ENCODE measurements around the gene DIDO1. TPM values are rescaled to one million over a fixed set of nuclear protein-coding genes. Genes with fewer than 3 reads are reported as not detected.
"Not testable (repeated sequence)": the region's sequence is repeated elsewhere in the genome, so short reads cannot be mapped to it uniquely, and the experiment has no call there.

The DIDO1 gene
- polyA plus RNA-seq, 2 of the 4 experiments (the other 2 are of a cell fraction): 12.6 to 14.8 TPM

DNA sequence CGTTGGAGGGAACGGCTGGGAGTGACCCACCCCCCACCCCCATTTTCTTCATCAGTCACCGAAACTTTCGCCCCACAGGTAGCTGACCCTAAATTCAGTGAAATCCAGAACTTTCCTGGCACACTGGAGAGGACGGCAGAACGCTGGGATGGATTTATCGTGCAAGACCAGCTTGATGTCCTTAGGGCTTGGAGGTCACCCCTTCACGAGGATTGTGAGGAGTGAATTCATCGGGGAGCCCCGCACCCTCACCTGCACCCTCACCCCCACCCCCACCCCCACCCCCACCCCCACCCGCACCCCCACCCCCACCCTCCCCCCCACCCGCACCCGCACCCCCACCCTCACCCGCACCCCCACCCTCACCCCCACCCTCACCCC lies 51.4 kb downstream of the DIDO1 start:
- DNase-seq (ENCODE audit: low read depth in 1 of 2, low spot score in 1 of 2) (no peak), FAIRE-seq (no peak), ATAC-seq (no peak)
- Histone ChIP-seq H3K4me1 (peaks cover 15% of the 10 kb centered on the region), H3K9me3 (no peaks in the 10 kb centered on the region; the same call in 2 of the 3 replicates), H3K4me2 (peak overlapping the region; percentile 97), H3K27ac (peak overlapping the region; percentile 84 to 87), H3K4me3 (peak overlapping the region; percentile 35; the same call in 1 of the 3 replicates)
- ChIA-PET CTCF (interaction anchor here (0.5 to 8.1 kb wide), 21 partner anchors 11 to 179 kb away, joined by 3 to 121 read pairs (median 6); partner anchors contain the start of gene TCFL5), POLR2A (interaction anchor here (0.6 to 2.1 kb wide), 8 partner anchors 12 to 385 kb away, joined by 3 to 12 read pairs (median 4); partner anchors contain the start of genes GID8 and TCFL5)
- TF ChIP-seq, protein P1, sequence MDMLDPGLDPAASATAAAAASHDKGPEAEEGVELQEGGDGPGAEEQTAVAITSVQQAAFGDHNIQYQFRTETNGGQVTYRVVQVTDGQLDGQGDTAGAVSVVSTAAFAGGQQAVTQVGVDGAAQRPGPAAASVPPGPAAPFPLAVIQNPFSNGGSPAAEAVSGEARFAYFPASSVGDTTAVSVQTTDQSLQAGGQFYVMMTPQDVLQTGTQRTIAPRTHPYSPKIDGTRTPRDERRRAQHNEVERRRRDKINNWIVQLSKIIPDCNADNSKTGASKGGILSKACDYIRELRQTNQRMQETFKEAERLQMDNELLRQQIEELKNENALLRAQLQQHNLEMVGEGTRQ (IDR thresholded peaks at IDR 0.05): no peak
- WGBS (ENCODE audit: missing lambda C conversion rate): 5% methylated on average over 9 of the region's 14 CpGs

DNA sequence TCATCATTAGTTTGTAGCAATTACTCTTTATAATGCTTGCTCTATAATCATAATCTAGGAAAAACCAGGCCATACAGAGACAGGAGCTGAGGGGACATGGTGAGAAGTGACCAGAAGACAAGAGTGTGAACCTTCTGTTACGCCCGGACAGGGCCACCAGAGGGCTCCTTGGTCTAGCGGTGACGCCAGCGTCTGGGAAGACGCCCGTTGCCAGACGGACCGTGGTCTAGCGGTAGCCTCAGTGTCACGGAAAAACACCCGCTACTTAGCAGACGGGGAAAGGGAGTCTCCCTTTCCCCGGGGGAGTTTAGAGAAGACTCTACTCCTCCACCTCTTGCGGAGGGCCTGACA lies 52.6 kb downstream of the DIDO1 start:
- POLR2A ChIA-PET: not testable (repeated sequence)

DNA sequence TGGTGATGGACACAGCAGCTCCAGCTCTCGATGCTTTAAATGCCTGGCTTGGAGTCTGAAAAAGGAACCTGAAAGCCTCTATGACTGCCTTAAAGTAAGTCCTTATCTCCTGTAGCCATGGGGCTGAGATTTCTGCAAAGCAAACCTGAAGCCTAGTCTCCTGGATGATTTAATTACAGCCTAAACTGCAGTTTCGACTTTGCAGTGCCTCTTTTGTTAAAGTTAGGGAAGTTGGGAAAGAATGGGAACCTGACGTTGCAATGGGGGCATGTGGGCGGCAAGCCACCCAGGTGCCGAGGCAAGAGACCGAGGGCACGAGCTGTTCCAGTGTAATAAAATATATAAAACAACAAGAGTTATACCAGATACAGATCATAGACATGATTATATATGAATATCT lies 53.0 kb downstream of the DIDO1 start:
- H3K4me3 ChIP-seq: no peak overlapping the region
- ChIA-PET CTCF (interaction anchor here (0.9 to 8.1 kb wide), 14 partner anchors 10 to 138 kb away, joined by 3 to 121 read pairs (median 4); partner anchors contain the start of gene TCFL5), POLR2A (no interaction called here)
- FAIRE-seq (no peak), DNase-seq (ENCODE audit: low read depth in 1 of 2, low spot score in 1 of 2) (no peak), ATAC-seq (no peak)
- H3K27ac ChIP-seq: no peak overlapping the region
- peaks cover 15% of the 10 kb centered on the region for H3K4me1 ChIP-seq
- TF ChIP-seq MYC (IDR thresholded peaks at IDR 0.05; ENCODE audit: borderline replicate concordance, low read length) (no peak), FOSB (CRISPR knock-in tag; IDR thresholded peaks at IDR 0.05) (0 out of 2 replicates have a peak, but pooled peaks have one; percentile 54), ZC3H11A (IDR thresholded peaks at IDR 0.05) (no peak), RNF2 (IDR thresholded peaks at IDR 0.05; ENCODE audit: borderline replicate concordance, low read depth) (no peak), TFCP2L1 (CRISPR knock-in tag; IDR thresholded peaks at IDR 0.05) (no peak), NFE2L2 (conservative IDR thresholded peaks at IDR 0.05; ENCODE audit: low read length) (no peak), MAFK (IDR thresholded peaks at IDR 0.05; ENCODE audit: partially characterized antibody) (no peak)
- TF ChIP-seq, protein P2, sequence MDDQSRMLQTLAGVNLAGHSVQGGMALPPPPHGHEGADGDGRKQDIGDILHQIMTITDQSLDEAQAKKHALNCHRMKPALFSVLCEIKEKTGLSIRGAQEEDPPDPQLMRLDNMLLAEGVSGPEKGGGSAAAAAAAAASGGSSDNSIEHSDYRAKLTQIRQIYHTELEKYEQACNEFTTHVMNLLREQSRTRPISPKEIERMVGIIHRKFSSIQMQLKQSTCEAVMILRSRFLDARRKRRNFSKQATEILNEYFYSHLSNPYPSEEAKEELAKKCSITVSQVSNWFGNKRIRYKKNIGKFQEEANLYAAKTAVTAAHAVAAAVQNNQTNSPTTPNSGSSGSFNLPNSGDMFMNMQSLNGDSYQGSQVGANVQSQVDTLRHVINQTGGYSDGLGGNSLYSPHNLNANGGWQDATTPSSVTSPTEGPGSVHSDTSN (IDR thresholded peaks at IDR 0.05): no peak
- TF ChIP-seq, protein P3, sequence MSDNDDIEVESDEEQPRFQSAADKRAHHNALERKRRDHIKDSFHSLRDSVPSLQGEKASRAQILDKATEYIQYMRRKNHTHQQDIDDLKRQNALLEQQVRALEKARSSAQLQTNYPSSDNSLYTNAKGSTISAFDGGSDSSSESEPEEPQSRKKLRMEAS (IDR thresholded peaks at IDR 0.05): no peak
- peak overlapping the region; percentile 97; the same call in 1 of the 3 replicates for H3K4me2 ChIP-seq
- 55% methylated on average over 7 of the region's 7 CpGs for WGBS (ENCODE audit: missing lambda C conversion rate)
- no peaks in the 10 kb centered on the region; the same call in 2 of the 3 replicates for H3K9me3 ChIP-seq

More for the DNA sequence above, 52.6 kb downstream of the DIDO1 start:
- Histone ChIP-seq H3K4me2 (peak overlapping the region; percentile 97), H3K4me3 (peak overlapping the region; percentile 35; the same call in 2 of the 3 replicates), H3K27ac (peak overlapping the region; percentile 84 to 87), H3K4me1 (peaks cover 15% of the 10 kb centered on the region)
- not testable (repeated sequence) for ATAC-seq, H3K9me3 ChIP-seq, FAIRE-seq
- peak in 1 of 2 experiments; percentile 83 for DNase-seq (ENCODE audit: low read depth in 1 of 2, low spot score in 1 of 2)
- under 1% methylated on average over 14 of the region's 15 CpGs for WGBS (ENCODE audit: missing lambda C conversion rate)
- CTCF ChIA-PET: interaction anchor here (0.9 to 8.1 kb wide), 14 partner anchors 10 to 138 kb away, joined by 3 to 121 read pairs (median 4); partner anchors contain the start of gene TCFL5
- TF ChIP-seq RAD21 (conservative IDR thresholded peaks at IDR 0.05 in 1 of 2, IDR thresholded peaks at IDR 0.05 in 1 of 2): peak; percentile 61 to 63
- TF ChIP-seq SMC3 (IDR thresholded peaks at IDR 0.05): peak; percentile 65
- TF ChIP-seq, protein P4, sequence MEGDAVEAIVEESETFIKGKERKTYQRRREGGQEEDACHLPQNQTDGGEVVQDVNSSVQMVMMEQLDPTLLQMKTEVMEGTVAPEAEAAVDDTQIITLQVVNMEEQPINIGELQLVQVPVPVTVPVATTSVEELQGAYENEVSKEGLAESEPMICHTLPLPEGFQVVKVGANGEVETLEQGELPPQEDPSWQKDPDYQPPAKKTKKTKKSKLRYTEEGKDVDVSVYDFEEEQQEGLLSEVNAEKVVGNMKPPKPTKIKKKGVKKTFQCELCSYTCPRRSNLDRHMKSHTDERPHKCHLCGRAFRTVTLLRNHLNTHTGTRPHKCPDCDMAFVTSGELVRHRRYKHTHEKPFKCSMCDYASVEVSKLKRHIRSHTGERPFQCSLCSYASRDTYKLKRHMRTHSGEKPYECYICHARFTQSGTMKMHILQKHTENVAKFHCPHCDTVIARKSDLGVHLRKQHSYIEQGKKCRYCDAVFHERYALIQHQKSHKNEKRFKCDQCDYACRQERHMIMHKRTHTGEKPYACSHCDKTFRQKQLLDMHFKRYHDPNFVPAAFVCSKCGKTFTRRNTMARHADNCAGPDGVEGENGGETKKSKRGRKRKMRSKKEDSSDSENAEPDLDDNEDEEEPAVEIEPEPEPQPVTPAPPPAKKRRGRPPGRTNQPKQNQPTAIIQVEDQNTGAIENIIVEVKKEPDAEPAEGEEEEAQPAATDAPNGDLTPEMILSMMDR (IDR thresholded peaks at IDR 0.05): peak; percentile 49

DNA sequence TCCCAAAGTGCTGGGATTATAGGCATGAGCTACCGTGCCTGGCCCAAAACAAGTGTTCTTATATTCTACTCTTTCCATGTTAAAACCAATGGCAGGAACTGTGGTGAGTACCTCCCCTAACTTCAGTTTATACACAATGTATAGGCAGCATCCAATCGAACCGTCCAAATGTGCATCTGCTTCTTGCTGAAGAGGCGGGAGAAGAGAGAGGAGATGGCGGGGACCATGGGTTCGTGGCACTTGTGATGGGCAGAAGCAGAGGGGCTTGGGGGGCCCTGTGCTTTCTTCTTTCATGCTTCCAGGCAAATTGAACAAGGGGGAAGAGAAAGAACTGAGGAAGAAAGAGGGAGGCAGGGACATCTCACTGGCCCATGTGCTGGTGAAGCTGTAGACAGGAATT lies 53.4 kb downstream of the DIDO1 start:
- H3K4me3 ChIP-seq: no peak overlapping the region
- no peak overlapping the region for H3K4me2 ChIP-seq
- TF ChIP-seq SMC3 (IDR thresholded peaks at IDR 0.05): no peak
- TF ChIP-seq POLR2AphosphoS2 (conservative IDR thresholded peaks at IDR 0.05; ENCODE audit: low read length): no peak
- no peak for TF ChIP-seq NFE2L2 (conservative IDR thresholded peaks at IDR 0.05; ENCODE audit: low read length)
- no peak for TF ChIP-seq HOXB13 (CRISPR knock-in tag; IDR thresholded peaks at IDR 0.05; ENCODE audit: low read depth)
- TF ChIP-seq EHF (CRISPR knock-in tag; IDR thresholded peaks at IDR 0.05): no peak
- TF ChIP-seq, protein P3 (IDR thresholded peaks at IDR 0.05): no peak
- no peak for TF ChIP-seq ZC3H11A (IDR thresholded peaks at IDR 0.05)
- TF ChIP-seq MAZ (IDR thresholded peaks at IDR 0.05; ENCODE audit: borderline replicate concordance, low read depth, low read length): no peak
- no peak for TF ChIP-seq RNF2 (IDR thresholded peaks at IDR 0.05; ENCODE audit: borderline replicate concordance, low read depth)
- TF ChIP-seq RCOR1 (IDR thresholded peaks at IDR 0.05; ENCODE audit: low read depth, low read length): no peak
- TF ChIP-seq HEYL (CRISPR knock-in tag; IDR thresholded peaks at IDR 0.05): no peak
- TF ChIP-seq FOXS1 (CRISPR knock-in tag; IDR thresholded peaks at IDR 0.05): no peak
- TF ChIP-seq FOSB (CRISPR knock-in tag; IDR thresholded peaks at IDR 0.05): no peak
- no peak for TF ChIP-seq CBX2 (IDR thresholded peaks at IDR 0.05; ENCODE audit: borderline replicate concordance, low read depth)
- DNase-seq (ENCODE audit: low read depth in 1 of 2, low spot score in 1 of 2) (no peak), FAIRE-seq (no peak), ATAC-seq (no peak)
- no peak overlapping the region for H3K27ac ChIP-seq
- WGBS (ENCODE audit: missing lambda C conversion rate): 92% methylated on average over 6 of the region's 6 CpGs
- H3K9me3 ChIP-seq: no peaks in the 10 kb centered on the region; the same call in 2 of the 3 replicates
- peaks cover 15% of the 10 kb centered on the region for H3K4me1 ChIP-seq
- POLR2A ChIA-PET: no interaction called here
- CTCF ChIA-PET: interaction anchor here (0.9 to 8.1 kb wide), 14 partner anchors 9 to 138 kb away, joined by 3 to 121 read pairs (median 4); partner anchors contain the start of gene TCFL5

Measured in A549 (cell line).